ENCODE measurements around the gene LTA. TPM values are rescaled to one million over a fixed set of nuclear protein-coding genes. Genes with fewer than 3 reads are reported as not detected.

The LTA gene
- total and polyA plus RNA-seq, 2 donors (not counting 1 experiment from before 2014, with no cell fraction given): not detected

GRCh38 chr6:31614684-31615578 lies 42.8 kb downstream of the LTA start, which contains the start of gene AIF1:
TSS of gene AIF1 (plus strand) at chr6:31615234. CDS start at chr6:31615330, 96 bp downstream.
- no peak within 1 kb of the TSS for H2AFZ ChIP-seq (ENCODE audit: low read length)

DNA sequence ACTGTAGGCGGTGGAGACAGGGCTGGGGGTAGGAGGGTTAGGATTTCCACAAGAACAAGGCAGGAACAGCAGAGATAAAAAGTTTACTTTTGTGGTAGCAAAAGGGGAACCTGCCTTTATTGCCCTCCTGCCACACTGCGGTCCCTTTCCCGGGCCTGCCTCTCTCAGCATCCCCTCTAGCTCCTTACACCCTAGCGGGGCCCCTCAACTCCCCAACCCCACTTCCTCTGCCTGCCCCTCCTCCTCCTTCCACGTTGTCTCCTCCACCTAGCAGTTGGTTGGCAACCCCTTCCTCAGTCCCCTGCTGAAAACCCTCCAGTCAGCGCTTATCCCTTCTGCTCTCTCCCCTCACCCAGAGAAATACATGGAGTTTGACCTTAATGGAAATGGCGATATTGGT lies 43.7 kb downstream of the LTA start:
- Histone ChIP-seq H3K79me2 (ENCODE audit: control insufficient read depth, insufficient read depth, low read length) (no peaks in the 10 kb centered on the region), H3K9me3 (ENCODE audit: control insufficient read depth, insufficient read depth, low read depth, low read length) (no peaks in the 10 kb centered on the region), H3K4me1 (ENCODE audit: control insufficient read depth, extremely low read depth, insufficient read depth, low read length) (no peaks in the 10 kb centered on the region), H3K4me3 (replicated peaks in 1 of 4; ENCODE audit: control extremely low read depth in 1 of 4, insufficient read depth in 1 of 4, low read depth in 3 of 4, low read length in 4 of 4) (no peak overlapping the region), H3K36me3 (ENCODE audit: control insufficient read depth, insufficient read depth, low read length) (no peaks in the 10 kb centered on the region), H3K27me3 (ENCODE audit: control insufficient read depth, insufficient read depth, low read length) (peaks cover 3% of the 10 kb centered on the region), H3K4me2 (ENCODE audit: extremely low read depth, insufficient read depth, low read length) (no peak overlapping the region), H2AFZ (ENCODE audit: low read length) (no peak overlapping the region), H3K27ac (ENCODE audit: insufficient read depth, low read length) (no peak overlapping the region), H4K20me1 (ENCODE audit: control insufficient read depth, extremely low read depth, insufficient read depth, low read length) (no peaks in the 10 kb centered on the region), H3K9ac (ENCODE audit: insufficient read depth, low read length) (no peak overlapping the region)
- DNase-seq (ENCODE audit: low read depth in 2 of 2): no peak
- TF ChIP-seq, protein P1, sequence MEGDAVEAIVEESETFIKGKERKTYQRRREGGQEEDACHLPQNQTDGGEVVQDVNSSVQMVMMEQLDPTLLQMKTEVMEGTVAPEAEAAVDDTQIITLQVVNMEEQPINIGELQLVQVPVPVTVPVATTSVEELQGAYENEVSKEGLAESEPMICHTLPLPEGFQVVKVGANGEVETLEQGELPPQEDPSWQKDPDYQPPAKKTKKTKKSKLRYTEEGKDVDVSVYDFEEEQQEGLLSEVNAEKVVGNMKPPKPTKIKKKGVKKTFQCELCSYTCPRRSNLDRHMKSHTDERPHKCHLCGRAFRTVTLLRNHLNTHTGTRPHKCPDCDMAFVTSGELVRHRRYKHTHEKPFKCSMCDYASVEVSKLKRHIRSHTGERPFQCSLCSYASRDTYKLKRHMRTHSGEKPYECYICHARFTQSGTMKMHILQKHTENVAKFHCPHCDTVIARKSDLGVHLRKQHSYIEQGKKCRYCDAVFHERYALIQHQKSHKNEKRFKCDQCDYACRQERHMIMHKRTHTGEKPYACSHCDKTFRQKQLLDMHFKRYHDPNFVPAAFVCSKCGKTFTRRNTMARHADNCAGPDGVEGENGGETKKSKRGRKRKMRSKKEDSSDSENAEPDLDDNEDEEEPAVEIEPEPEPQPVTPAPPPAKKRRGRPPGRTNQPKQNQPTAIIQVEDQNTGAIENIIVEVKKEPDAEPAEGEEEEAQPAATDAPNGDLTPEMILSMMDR (conservative IDR thresholded peaks at IDR 0.05 in 1 of 2, IDR thresholded peaks at IDR 0.05 in 1 of 2; ENCODE audit: low read depth in 1 of 2, low read length in 2 of 2): no peak
- TF ChIP-seq EZH2 (IDR thresholded peaks at IDR 0.05; ENCODE audit: low read length, missing control alignments): no peak

More at GRCh38 chr6:31614684-31615578, 42.8 kb downstream of the LTA start, which contains the start of gene AIF1:
- Histone ChIP-seq H3K27ac (ENCODE audit: insufficient read depth, low read length) (no peak within 1 kb of the TSS), H3K9ac (ENCODE audit: insufficient read depth, low read length) (no peak within 1 kb of the TSS), H3K9me3 (ENCODE audit: control insufficient read depth, insufficient read depth, low read depth, low read length) (no peaks in the 10 kb centered on the region), H3K27me3 (ENCODE audit: control insufficient read depth, insufficient read depth, low read length) (peaks cover 3% of the 10 kb centered on the region), H3K4me3 (replicated peaks in 1 of 4; ENCODE audit: control extremely low read depth in 1 of 4, insufficient read depth in 1 of 4, low read depth in 3 of 4, low read length in 4 of 4) (no peak within 1 kb of the TSS), H3K36me3 (ENCODE audit: control insufficient read depth, insufficient read depth, low read length) (no peaks in the 10 kb centered on the region), H3K79me2 (ENCODE audit: control insufficient read depth, insufficient read depth, low read length) (no peaks in the 10 kb centered on the region), H3K4me1 (ENCODE audit: control insufficient read depth, extremely low read depth, insufficient read depth, low read length) (no peaks in the 10 kb centered on the region), H4K20me1 (ENCODE audit: control insufficient read depth, extremely low read depth, insufficient read depth, low read length) (no peaks in the 10 kb centered on the region), H3K4me2 (ENCODE audit: extremely low read depth, insufficient read depth, low read length) (no peak within 1 kb of the TSS)
- no peak for DNase-seq (ENCODE audit: low read depth in 2 of 2)
- no peak for TF ChIP-seq EZH2 (IDR thresholded peaks at IDR 0.05; ENCODE audit: low read length, missing control alignments)
- TF ChIP-seq, protein P1 (conservative IDR thresholded peaks at IDR 0.05 in 1 of 2, IDR thresholded peaks at IDR 0.05 in 1 of 2; ENCODE audit: low read depth in 1 of 2, low read length in 2 of 2): no peak

DNA sequence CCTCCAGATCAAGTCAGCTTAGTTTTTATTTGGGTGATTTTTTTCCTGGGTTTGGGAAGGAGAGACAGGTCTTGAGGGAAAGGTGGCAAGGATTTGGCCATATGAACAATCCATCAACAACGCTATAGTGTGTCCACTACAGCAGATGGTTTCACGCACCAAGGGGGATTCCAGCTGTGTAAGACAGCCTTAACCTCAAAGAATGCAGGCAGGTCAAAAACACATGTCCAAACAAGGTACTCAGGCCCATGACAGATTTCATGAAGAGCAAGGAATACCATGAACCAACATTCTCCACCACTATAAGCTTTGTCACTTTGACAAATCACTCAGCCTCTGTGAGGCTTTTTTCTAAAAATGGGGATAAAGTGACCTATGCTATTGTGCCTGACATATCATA lies 44.9 kb downstream of the LTA start:
- Histone ChIP-seq H3K4me2 (ENCODE audit: extremely low read depth, insufficient read depth, low read length) (no peak overlapping the region), H3K4me1 (ENCODE audit: control insufficient read depth, extremely low read depth, insufficient read depth, low read length) (no peaks in the 10 kb centered on the region), H3K27ac (ENCODE audit: insufficient read depth, low read length) (no peak overlapping the region), H3K27me3 (ENCODE audit: control insufficient read depth, insufficient read depth, low read length) (peaks cover 3% of the 10 kb centered on the region), H3K79me2 (ENCODE audit: control insufficient read depth, insufficient read depth, low read length) (peaks cover 13% of the 10 kb centered on the region), H2AFZ (ENCODE audit: low read length) (no peak overlapping the region), H4K20me1 (ENCODE audit: control insufficient read depth, extremely low read depth, insufficient read depth, low read length) (no peaks in the 10 kb centered on the region), H3K9me3 (ENCODE audit: control insufficient read depth, insufficient read depth, low read depth, low read length) (no peaks in the 10 kb centered on the region), H3K36me3 (ENCODE audit: control insufficient read depth, insufficient read depth, low read length) (no peaks in the 10 kb centered on the region), H3K4me3 (replicated peaks in 1 of 4; ENCODE audit: control extremely low read depth in 1 of 4, insufficient read depth in 1 of 4, low read depth in 3 of 4, low read length in 4 of 4) (no peak overlapping the region), H3K9ac (ENCODE audit: insufficient read depth, low read length) (no peak overlapping the region)
- TF ChIP-seq, protein P1 (conservative IDR thresholded peaks at IDR 0.05 in 1 of 2, IDR thresholded peaks at IDR 0.05 in 1 of 2; ENCODE audit: low read depth in 1 of 2, low read length in 2 of 2): no peak
- no peak for TF ChIP-seq EZH2 (IDR thresholded peaks at IDR 0.05; ENCODE audit: low read length, missing control alignments)
- DNase-seq (ENCODE audit: low read depth in 2 of 2): no peak

Data from fibroblast of lung (primary cell).